Bone marrow (tissue), 2 donors: ENCODE results near the gene HSD17B12.
"Not testable (repeated sequence)": the region's sequence is repeated elsewhere in the genome, so short reads cannot be mapped to it uniquely, and the experiment has no call there.

Experiments used
- DNase-seq, 2 donors: peaks; one replicate each; lab custom pipeline; 2025; lab: John Stamatoyannopoulos, UW

Gene HSD17B12

GRCh38 chr11:43680521-43681400 lies at the start of gene HSD17B12:
Gene HSD17B12 (plus strand): TSS chr11:43680738. CDS start chr11:43680828, 90 bp downstream.
- peak; percentile 85 to 99 for DNase-seq

GRCh38 chr11:43631732-43632131 lies 48.8 kb upstream of the HSD17B12 start:
- no peak for DNase-seq

GRCh38 chr11:43632181-43632580 lies 48.4 kb upstream of the HSD17B12 start:
- DNase-seq, result no peak

GRCh38 chr11:43638717-43639116 lies 41.8 kb upstream of the HSD17B12 start:
- no peak for DNase-seq

- DNase-seq, result no peak
Measured at GRCh38 chr11:43639224-43639623, 41.3 kb upstream of the HSD17B12 start.

- DNase-seq, result no peak
Measured at GRCh38 chr11:43639920-43640319, 40.6 kb upstream of the HSD17B12 start.

- peak; percentile 48 to 72 for DNase-seq
Measured at GRCh38 chr11:43643898-43644620, 36.5 kb upstream of the HSD17B12 start.

GRCh38 chr11:43644621-43645299 lies 35.8 kb upstream of the HSD17B12 start:
- DNase-seq, result no peak

- no peak for DNase-seq
Measured at GRCh38 chr11:43646767-43647166, 33.8 kb upstream of the HSD17B12 start.

- no peak for DNase-seq
Measured at GRCh38 chr11:43648888-43649287, 31.6 kb upstream of the HSD17B12 start.

GRCh38 chr11:43649501-43649900 lies 31.0 kb upstream of the HSD17B12 start:
- DNase-seq, result no peak

- DNase-seq, result no peak
Measured at GRCh38 chr11:43649921-43650320, 30.6 kb upstream of the HSD17B12 start.

- not testable (repeated sequence) for DNase-seq
Measured at GRCh38 chr11:43663018-43663417, 17.5 kb upstream of the HSD17B12 start.

- no peak for DNase-seq
Measured at GRCh38 chr11:43664295-43664694, 16.2 kb upstream of the HSD17B12 start.

GRCh38 chr11:43671284-43671683 lies 9.3 kb upstream of the HSD17B12 start:
- DNase-seq, result not testable (repeated sequence)

- DNase-seq, result no peak
Measured at GRCh38 chr11:43674560-43674959, 6.0 kb upstream of the HSD17B12 start.

- DNase-seq, result no peak
Measured at GRCh38 chr11:43676933-43677332, 3.6 kb upstream of the HSD17B12 start.

- no peak for DNase-seq
Measured at GRCh38 chr11:43681401-43681942, 934 bp downstream of the HSD17B12 start.

GRCh38 chr11:43682081-43682480 lies 1.5 kb downstream of the HSD17B12 start:
- DNase-seq, result not testable (repeated sequence)

GRCh38 chr11:43685440-43685839 lies 4.9 kb downstream of the HSD17B12 start:
- DNase-seq, result peak in 1 of 2 donors; percentile 4

GRCh38 chr11:43686207-43686606 lies 5.7 kb downstream of the HSD17B12 start:
- DNase-seq, result no peak

- no peak for DNase-seq
Measured at GRCh38 chr11:43687120-43687791, 6.7 kb downstream of the HSD17B12 start.
